ENCODE data around the gene HELB. TPM values are rescaled to one million over a fixed set of nuclear protein-coding genes. Genes with fewer than 3 reads are reported as not detected.

HELB gene
- 8.2 and 10.0 TPM in 2 replicates for total RNA-seq (2021)
- percentile 67 among the genes with signal in this experiment for Bru-seq, nascent RNA
- BruChase-seq, experiment 1, labeled RNA remaining after a 2-hour chase: percentile 71 among the genes with signal in this experiment
- percentile 65 among the genes with signal in this experiment for BruChase-seq, experiment 2, labeled RNA remaining after a 6-hour chase
- long read RNA-seq, full-length matches to known transcripts: 1 of 4 reads
- long read RNA-seq, partial matches to known transcripts: 1 of 4 reads
- long read RNA-seq, other reads (novel, unspliced or antisense): 2 of 4 reads

GRCh38 chr12:66301944-66302826 is at the start of gene HELB:
TSS of gene HELB (plus strand) at chr12:66302493. CDS start at chr12:66302604, 111 bp downstream.
- H3K36me3 ChIP-seq (ENCODE audit: low read depth): no peaks in the 10 kb centered on the region
- peak within 1 kb of the TSS; percentile 89 for H3K4me3 ChIP-seq
- H3K79me2 ChIP-seq (ENCODE audit: low read depth): peaks cover 12% of the 10 kb centered on the region; the same call in 1 of the 2 replicates
- DNase-seq: peak; percentile 92 to 94
- H3K9me2 ChIP-seq (ENCODE audit: insufficient read depth): no peaks in the 10 kb centered on the region
- H3F3A ChIP-seq (ENCODE audit: insufficient read depth, low read depth): no peaks in the 10 kb centered on the region; the same call in 1 of the 2 replicates
- peaks cover 9% of the 10 kb centered on the region; the same call in 1 of the 2 replicates for H3K4me1 ChIP-seq (replicated peaks; ENCODE audit: insufficient read depth)
- no peaks in the 10 kb centered on the region for H3K9me3 ChIP-seq (ENCODE audit: insufficient read depth, low read depth)
- intact Hi-C loops (cut with micrococcal nuclease; ENCODE audit: unreplicated experiment): loop anchor here (1.0 to 10.0 kb wide), 2 partner anchors 133 to 427 kb away; partner anchors contain the start of gene TMBIM4
- TF ChIP-seq EZH2 (IDR thresholded peaks at IDR 0.05; ENCODE audit: low read depth) (no peak), CTCF (conservative IDR thresholded peaks at IDR 0.05) (no peak)
- no peaks in the 10 kb centered on the region for H4K20me1 ChIP-seq (ENCODE audit: insufficient read depth)
- no TSS peak for BruUV-seq (replicated peaks)
- ChIA-PET POLR2A (ENCODE audit: unreplicated experiment) (interaction anchor here (0.6 to 0.7 kb wide), 4 partner anchors 86 to 720 kb away, joined by 3 to 25 read pairs (median 5); no protein-coding TSS in a partner anchor), CTCF (interaction anchor here (0.6 to 1.1 kb wide), 6 partner anchors 64 to 1181 kb away, joined by 4 to 13 read pairs (median 7); partner anchors contain the start of gene WIF1)
- peak within 1 kb of the TSS; percentile 96 for H2AFZ ChIP-seq
- H3K4me2 ChIP-seq: peak within 1 kb of the TSS; percentile 83
- peak within 1 kb of the TSS; percentile 61 for H3K27ac ChIP-seq
- no peaks in the 10 kb centered on the region for H3K27me3 ChIP-seq (ENCODE audit: insufficient read depth, low read depth)

GRCh38 chr12:66252771-66253170 is 49.5 kb upstream of the HELB start:
- ChIA-PET CTCF (no interaction called here), POLR2A (ENCODE audit: unreplicated experiment) (no interaction called here)
- no peaks in the 10 kb centered on the region for H4K20me1 ChIP-seq (ENCODE audit: insufficient read depth)
- DNase-seq: no peak
- H3K27ac ChIP-seq: no peak overlapping the region
- H3F3A ChIP-seq (ENCODE audit: insufficient read depth, low read depth): no peaks in the 10 kb centered on the region
- BruUV-seq (replicated peaks): no TSS peak
- H3K4me1 ChIP-seq (replicated peaks; ENCODE audit: insufficient read depth): no peaks in the 10 kb centered on the region
- H3K9me3 ChIP-seq (ENCODE audit: insufficient read depth, low read depth): no peaks in the 10 kb centered on the region
- no peak overlapping the region for H3K4me2 ChIP-seq
- H2AFZ ChIP-seq: no peak overlapping the region
- H3K9me2 ChIP-seq (ENCODE audit: insufficient read depth): no peaks in the 10 kb centered on the region
- H3K4me3 ChIP-seq: no peak overlapping the region
- intact Hi-C loops (cut with micrococcal nuclease; ENCODE audit: unreplicated experiment): no loop called here
- 0 out of 2 replicates have a peak, but pooled peaks cover 7% of the 10 kb centered on the region for H3K27me3 ChIP-seq (ENCODE audit: insufficient read depth, low read depth)
- TF ChIP-seq EZH2 (IDR thresholded peaks at IDR 0.05; ENCODE audit: low read depth): no peak
- TF ChIP-seq CTCF (conservative IDR thresholded peaks at IDR 0.05): no peak
- H3K36me3 ChIP-seq (ENCODE audit: low read depth): no peaks in the 10 kb centered on the region
- H3K79me2 ChIP-seq (ENCODE audit: low read depth): no peaks in the 10 kb centered on the region

GRCh38 chr12:66255737-66256136 is 46.6 kb upstream of the HELB start:
- H3K4me3 ChIP-seq: no peak overlapping the region
- H3F3A ChIP-seq (ENCODE audit: insufficient read depth, low read depth): no peaks in the 10 kb centered on the region
- no peak for DNase-seq
- H3K4me2 ChIP-seq: no peak overlapping the region
- no peaks in the 10 kb centered on the region for H3K4me1 ChIP-seq (replicated peaks; ENCODE audit: insufficient read depth)
- ChIA-PET CTCF (no interaction called here), POLR2A (ENCODE audit: unreplicated experiment) (no interaction called here)
- H3K27ac ChIP-seq: no peak overlapping the region
- H2AFZ ChIP-seq: no peak overlapping the region
- H3K79me2 ChIP-seq (ENCODE audit: low read depth): no peaks in the 10 kb centered on the region
- H4K20me1 ChIP-seq (ENCODE audit: insufficient read depth): no peaks in the 10 kb centered on the region
- no TSS peak for BruUV-seq (replicated peaks)
- TF ChIP-seq EZH2 (IDR thresholded peaks at IDR 0.05; ENCODE audit: low read depth) (no peak), CTCF (conservative IDR thresholded peaks at IDR 0.05) (no peak)
- no peaks in the 10 kb centered on the region for H3K9me3 ChIP-seq (ENCODE audit: insufficient read depth, low read depth)
- H3K36me3 ChIP-seq (ENCODE audit: low read depth): no peaks in the 10 kb centered on the region
- intact Hi-C loops (cut with micrococcal nuclease; ENCODE audit: unreplicated experiment): no loop called here
- 0 out of 2 replicates have a peak, but pooled peaks cover 7% of the 10 kb centered on the region for H3K27me3 ChIP-seq (ENCODE audit: insufficient read depth, low read depth)
- no peaks in the 10 kb centered on the region for H3K9me2 ChIP-seq (ENCODE audit: insufficient read depth)
